ENCODE measurements around the gene KANSL1.

- TF ChIP-seq CTCF (conservative IDR thresholded peaks at IDR 0.05 in 1 of 2, IDR thresholded peaks at IDR 0.05 in 1 of 2; ENCODE audit: low read depth in 1 of 2, low read length in 2 of 2): no peak
- no peak for TF ChIP-seq EZH2 (IDR thresholded peaks at IDR 0.05; ENCODE audit: low read length, missing control alignments)
Observed at GRCh38 chr17:46038937-46039336, 154.3 kb downstream of the KANSL1 start.

Measured in fibroblast of lung (primary cell).